WTC11 (cell line): ENCODE results near the gene ISY1.

Experiments used
- ATF3 ChIP-seq: sonication (generic); formaldehyde crosslinking; conservative IDR thresholded peaks from 2 replicates; pipeline ENCODE4 v1.8.1; 2022; ENCODE audit warnings: mild to moderate bottlenecking, missing genetic modification reagents
- CREM ChIP-seq: sonication (generic); formaldehyde crosslinking; IDR thresholded peaks from 2 replicates; pipeline ENCODE4 v1.8.1; 2022; ENCODE audit warnings: mild to moderate bottlenecking, missing genetic modification reagents, moderate library complexity
- CTCF ChIP-seq: fragments of 200-600 bp; IDR thresholded peaks from 2 replicates; pipeline ENCODE4 v1.8.0; 2022; ENCODE audit warnings: antibody characterized with exemption
- E2F4 ChIP-seq: sonication (generic); formaldehyde crosslinking; IDR thresholded peaks from 2 replicates; pipeline ENCODE4 v1.8.1; 2022; ENCODE audit warnings: low read depth, mild to moderate bottlenecking, moderate library complexity, missing genetic modification reagents, borderline replicate concordance
- FOXJ3 ChIP-seq: sonication (generic); formaldehyde crosslinking; IDR thresholded peaks from 2 replicates; pipeline ENCODE4 v1.9.0; 2021; ENCODE audit warnings: missing genetic modification reagents, mild to moderate bottlenecking, borderline replicate concordance
- GABPB1 ChIP-seq: sonication (generic); formaldehyde crosslinking; IDR thresholded peaks from 2 replicates; pipeline ENCODE4 v1.8.1; 2023; ENCODE audit warnings: mild to moderate bottlenecking, missing genetic modification reagents
- MAX ChIP-seq: sonication (generic); formaldehyde crosslinking; IDR thresholded peaks from 2 replicates; pipeline ENCODE4 v1.8.0; 2022; ENCODE audit warnings: mild to moderate bottlenecking, missing genetic modification reagents
- NFYB ChIP-seq: sonication (generic); formaldehyde crosslinking; conservative IDR thresholded peaks from 2 replicates; pipeline ENCODE4 v1.8.0; 2022; ENCODE audit warnings: low read depth, missing genetic modification reagents
- RELA ChIP-seq: sonication (generic); formaldehyde crosslinking; IDR thresholded peaks from 2 replicates; pipeline ENCODE4 v1.8.1; 2022; ENCODE audit warnings: missing genetic modification reagents, mild to moderate bottlenecking, borderline replicate concordance
- TEAD4 ChIP-seq: sonication (generic); formaldehyde crosslinking; IDR thresholded peaks from 2 replicates; pipeline ENCODE4 v1.8.0; 2022; ENCODE audit warnings: mild to moderate bottlenecking, missing genetic modification reagents
- USF2 ChIP-seq: sonication (generic); formaldehyde crosslinking; IDR thresholded peaks from 2 replicates; pipeline ENCODE4 v1.8.1; 2023; ENCODE audit warnings: mild to moderate bottlenecking, missing genetic modification reagents, moderate library complexity

GRCh38 chr3:129162729-129163579 lies 2.1 kb upstream of the ISY1 start:
- no peak for TF ChIP-seq CTCF
- TF ChIP-seq RELA (CRISPR knock-in tag) = no peak
- TF ChIP-seq FOXJ3 = no peak
- TF ChIP-seq NFYB = no peak
- no peak for TF ChIP-seq E2F4 (CRISPR knock-in tag)
- TF ChIP-seq ATF3 (CRISPR knock-in tag) = no peak
- no peak for TF ChIP-seq CREM (CRISPR knock-in tag)
- TF ChIP-seq MAX (CRISPR knock-in tag) = no peak
- no peak for TF ChIP-seq USF2 (CRISPR knock-in tag)
- no peak for TF ChIP-seq GABPB1 (CRISPR knock-in tag)
- no peak for TF ChIP-seq TEAD4 (CRISPR knock-in tag)
